K562 (cell line): ENCODE results near the gene MCTS1. TPM values are rescaled to one million over a fixed set of nuclear protein-coding genes. Genes with fewer than 3 reads are reported as not detected.

ENCODE experiments used
- ATF1 ChIP-seq, 2 experiments: fragments of 450-650 bp in 1 of 2; IDR thresholded peaks; 2 replicates each; pipeline ENCODE4 v1.6.1; 2016; ENCODE audit warnings: missing compliant biosample characterization in 1 of 2, missing genetic modification characterization in 1 of 2
- ATF7 ChIP-seq: fragments of 450-650 bp; IDR thresholded peaks from 2 replicates; pipeline ENCODE4 v1.7.1; 2014; ENCODE audit warnings: mild to moderate bottlenecking, moderate library complexity
- BCL6 ChIP-seq: fragments of 250-450 bp; sonication (Bioruptor Pico); IDR thresholded peaks from 2 replicates; pipeline ENCODE4 v1.4.0; 2020
- CAMTA2 ChIP-seq: fragments of 250-450 bp; sonication (Bioruptor Pico); conservative IDR thresholded peaks from 2 replicates; pipeline ENCODE4 v1.5.1; 2022
- KDM5B ChIP-seq: fragments of 200-600 bp; sonication (generic); IDR thresholded peaks from 2 replicates; pipeline ENCODE4 v1.6.1; 2012; ENCODE audit warnings: low read depth, mild to moderate bottlenecking, moderate library complexity, low read length, control low read depth, inconsistent platforms; ENCODE audit not compliant: insufficient replicate concordance
- NCOA6 ChIP-seq: fragments of 450-650 bp; IDR thresholded peaks from 2 replicates; pipeline ENCODE4 v1.6.1; 2017; ENCODE audit warnings: mild to moderate bottlenecking
- ZBTB8A ChIP-seq: fragments of 450-650 bp; IDR thresholded peaks from 2 replicates; pipeline ENCODE4 v1.6.1; 2018; ENCODE audit warnings: mild to moderate bottlenecking, moderate library complexity; ENCODE audit not compliant: partially characterized antibody
- polyA plus RNA-seq, 8 experiments: library from polyadenylated mRNA; depleted of rRNA in 4 of 8; stranded (reverse) in 5 of 8; unstranded in 3 of 8; fragments of >200 nt; fragmentation: Nextera tagmentation in 2 of 8; fragmentation: Illumina TruSeq in 1 of 8; extraction: Ambion mirVana in 2 of 8; extraction: Trizol in 1 of 8; gene quantifications; 2 replicates each; pipeline versions ENCODE4 v1.2.1 to v1.2.3, GENCODE V29; 2011 to 2014; ENCODE audit warnings: inconsistent platforms in 1 of 8, missing spikeins in 1 of 8
- total RNA-seq, 7 experiments: library from RNA; depleted of rRNA in 6 of 7; stranded (reverse); fragments of >200 nt in 6 of 7; fragmentation: Illumina TruSeq in 2 of 7; extraction: Trizol in 2 of 7; gene quantifications; 2 replicates each; pipeline versions ENCODE4 v1.2.1 to v1.2.3, GENCODE V29; 2011 to 2021; ENCODE audit warnings: low replicate concordance in 1 of 7
- TF ChIP-seq, protein P1 (sequence below), 2 experiments: fragments of 450-650 bp; formaldehyde crosslinking in 1 of 2; IDR thresholded peaks; 2 replicates each; pipeline versions ENCODE4 v1.4.0 to v1.6.1; 2014 to 2020; ENCODE audit warnings: mild to moderate bottlenecking in 2 of 2, borderline replicate concordance in 1 of 2, low read depth in 1 of 2
- TF ChIP-seq, protein P2 (sequence below), 2 experiments: fragments of 150-350 bp in 1 of 2; IDR thresholded peaks; 2 replicates each; pipeline ENCODE4 v1.6.1; 2012 to 2016; ENCODE audit warnings: low read depth in 2 of 2, low read length in 2 of 2, mild to moderate bottlenecking in 1 of 2, moderate library complexity in 1 of 2
- TF ChIP-seq, protein P3 (sequence below): fragments of 150-350 bp; IDR thresholded peaks from 2 replicates; pipeline ENCODE4 v1.6.1; 2014; ENCODE audit warnings: low read depth, mild to moderate bottlenecking, low read length, borderline replicate concordance

MCTS1 gene
- total and polyA plus RNA-seq, 9 of the 15 experiments (the other 6 are each of a cell fraction or from before 2014, with no cell fraction given), result 65.3 to 300 (median 152) TPM

DNA sequence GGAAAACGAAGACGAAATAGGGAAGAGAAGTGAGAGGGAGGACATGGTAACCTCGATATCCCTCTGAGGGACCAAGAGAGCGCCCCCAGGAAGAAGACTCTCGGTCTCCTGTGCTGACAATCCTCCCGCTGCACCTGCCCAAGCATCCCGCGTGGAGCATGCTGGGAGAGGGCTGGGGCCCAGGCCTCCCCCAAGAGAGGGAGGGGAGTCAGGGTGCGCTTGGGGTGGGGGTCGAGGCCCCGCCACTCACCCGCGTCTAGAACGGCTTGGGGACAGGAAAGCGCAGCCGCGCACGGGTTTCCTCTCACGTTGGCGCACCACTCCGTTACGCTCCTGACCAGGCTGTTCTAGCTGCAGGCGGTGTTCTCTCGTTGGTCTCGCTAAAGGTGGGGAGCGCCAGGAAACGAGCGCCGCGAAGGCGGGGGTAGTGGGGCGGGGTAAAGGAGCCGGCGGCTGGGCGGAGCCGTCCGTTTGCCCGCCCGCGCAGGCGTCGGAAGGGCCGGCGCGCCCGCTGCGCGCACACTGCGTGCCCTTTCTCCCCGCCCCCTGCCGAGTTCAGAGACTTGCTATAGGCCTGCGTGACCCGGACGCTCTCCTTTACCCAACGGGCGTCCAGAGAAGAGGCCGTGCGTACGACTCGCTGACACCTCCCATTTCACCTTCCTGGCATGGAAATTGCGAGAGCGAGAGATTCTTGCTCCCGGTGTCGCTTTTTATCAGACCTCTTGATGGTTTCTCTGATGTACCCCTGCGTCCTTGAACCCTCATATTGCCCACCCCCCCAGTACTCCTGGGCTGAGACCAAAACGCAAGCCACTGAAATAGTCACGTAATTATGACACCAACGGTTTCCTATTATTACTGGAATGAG is 26.0 kb downstream of the MCTS1 start, which contains the start of gene C1GALT1C1 (continued):
- TF ChIP-seq ATF7 (peak; percentile 66; the same call in 1 of the 2 replicates), ZBTB8A (no peak), ATF1 (CRISPR knock-in tag; IDR thresholded peaks at IDR 0.05) (no peak; the same call in 1 of the 2 replicates), ATF1 (tag; IDR thresholded peaks at IDR 0.05) (peak; percentile 83), CAMTA2 (CRISPR knock-in tag) (no peak), BCL6 (CRISPR knock-in tag) (no peak), KDM5B (no peak), NCOA6 (peak; percentile 62; the same call in 1 of the 2 replicates)
- TF ChIP-seq, protein P1, sequence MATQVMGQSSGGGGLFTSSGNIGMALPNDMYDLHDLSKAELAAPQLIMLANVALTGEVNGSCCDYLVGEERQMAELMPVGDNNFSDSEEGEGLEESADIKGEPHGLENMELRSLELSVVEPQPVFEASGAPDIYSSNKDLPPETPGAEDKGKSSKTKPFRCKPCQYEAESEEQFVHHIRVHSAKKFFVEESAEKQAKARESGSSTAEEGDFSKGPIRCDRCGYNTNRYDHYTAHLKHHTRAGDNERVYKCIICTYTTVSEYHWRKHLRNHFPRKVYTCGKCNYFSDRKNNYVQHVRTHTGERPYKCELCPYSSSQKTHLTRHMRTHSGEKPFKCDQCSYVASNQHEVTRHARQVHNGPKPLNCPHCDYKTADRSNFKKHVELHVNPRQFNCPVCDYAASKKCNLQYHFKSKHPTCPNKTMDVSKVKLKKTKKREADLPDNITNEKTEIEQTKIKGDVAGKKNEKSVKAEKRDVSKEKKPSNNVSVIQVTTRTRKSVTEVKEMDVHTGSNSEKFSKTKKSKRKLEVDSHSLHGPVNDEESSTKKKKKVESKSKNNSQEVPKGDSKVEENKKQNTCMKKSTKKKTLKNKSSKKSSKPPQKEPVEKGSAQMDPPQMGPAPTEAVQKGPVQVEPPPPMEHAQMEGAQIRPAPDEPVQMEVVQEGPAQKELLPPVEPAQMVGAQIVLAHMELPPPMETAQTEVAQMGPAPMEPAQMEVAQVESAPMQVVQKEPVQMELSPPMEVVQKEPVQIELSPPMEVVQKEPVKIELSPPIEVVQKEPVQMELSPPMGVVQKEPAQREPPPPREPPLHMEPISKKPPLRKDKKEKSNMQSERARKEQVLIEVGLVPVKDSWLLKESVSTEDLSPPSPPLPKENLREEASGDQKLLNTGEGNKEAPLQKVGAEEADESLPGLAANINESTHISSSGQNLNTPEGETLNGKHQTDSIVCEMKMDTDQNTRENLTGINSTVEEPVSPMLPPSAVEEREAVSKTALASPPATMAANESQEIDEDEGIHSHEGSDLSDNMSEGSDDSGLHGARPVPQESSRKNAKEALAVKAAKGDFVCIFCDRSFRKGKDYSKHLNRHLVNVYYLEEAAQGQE (IDR thresholded peaks at IDR 0.05; ENCODE audit: borderline replicate concordance), result peak; percentile 34; the same call in 1 of the 2 replicates
- TF ChIP-seq, protein P1 (CRISPR knock-in tag; IDR thresholded peaks at IDR 0.05; ENCODE audit: low read depth), result no peak
- TF ChIP-seq, protein P2, sequence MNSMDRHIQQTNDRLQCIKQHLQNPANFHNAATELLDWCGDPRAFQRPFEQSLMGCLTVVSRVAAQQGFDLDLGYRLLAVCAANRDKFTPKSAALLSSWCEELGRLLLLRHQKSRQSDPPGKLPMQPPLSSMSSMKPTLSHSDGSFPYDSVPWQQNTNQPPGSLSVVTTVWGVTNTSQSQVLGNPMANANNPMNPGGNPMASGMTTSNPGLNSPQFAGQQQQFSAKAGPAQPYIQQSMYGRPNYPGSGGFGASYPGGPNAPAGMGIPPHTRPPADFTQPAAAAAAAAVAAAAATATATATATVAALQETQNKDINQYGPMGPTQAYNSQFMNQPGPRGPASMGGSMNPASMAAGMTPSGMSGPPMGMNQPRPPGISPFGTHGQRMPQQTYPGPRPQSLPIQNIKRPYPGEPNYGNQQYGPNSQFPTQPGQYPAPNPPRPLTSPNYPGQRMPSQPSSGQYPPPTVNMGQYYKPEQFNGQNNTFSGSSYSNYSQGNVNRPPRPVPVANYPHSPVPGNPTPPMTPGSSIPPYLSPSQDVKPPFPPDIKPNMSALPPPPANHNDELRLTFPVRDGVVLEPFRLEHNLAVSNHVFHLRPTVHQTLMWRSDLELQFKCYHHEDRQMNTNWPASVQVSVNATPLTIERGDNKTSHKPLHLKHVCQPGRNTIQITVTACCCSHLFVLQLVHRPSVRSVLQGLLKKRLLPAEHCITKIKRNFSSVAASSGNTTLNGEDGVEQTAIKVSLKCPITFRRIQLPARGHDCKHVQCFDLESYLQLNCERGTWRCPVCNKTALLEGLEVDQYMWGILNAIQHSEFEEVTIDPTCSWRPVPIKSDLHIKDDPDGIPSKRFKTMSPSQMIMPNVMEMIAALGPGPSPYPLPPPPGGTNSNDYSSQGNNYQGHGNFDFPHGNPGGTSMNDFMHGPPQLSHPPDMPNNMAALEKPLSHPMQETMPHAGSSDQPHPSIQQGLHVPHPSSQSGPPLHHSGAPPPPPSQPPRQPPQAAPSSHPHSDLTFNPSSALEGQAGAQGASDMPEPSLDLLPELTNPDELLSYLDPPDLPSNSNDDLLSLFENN (IDR thresholded peaks at IDR 0.05; ENCODE audit: low read depth in 2 of 2, low read length in 2 of 2), result no peak
- TF ChIP-seq, protein P3, sequence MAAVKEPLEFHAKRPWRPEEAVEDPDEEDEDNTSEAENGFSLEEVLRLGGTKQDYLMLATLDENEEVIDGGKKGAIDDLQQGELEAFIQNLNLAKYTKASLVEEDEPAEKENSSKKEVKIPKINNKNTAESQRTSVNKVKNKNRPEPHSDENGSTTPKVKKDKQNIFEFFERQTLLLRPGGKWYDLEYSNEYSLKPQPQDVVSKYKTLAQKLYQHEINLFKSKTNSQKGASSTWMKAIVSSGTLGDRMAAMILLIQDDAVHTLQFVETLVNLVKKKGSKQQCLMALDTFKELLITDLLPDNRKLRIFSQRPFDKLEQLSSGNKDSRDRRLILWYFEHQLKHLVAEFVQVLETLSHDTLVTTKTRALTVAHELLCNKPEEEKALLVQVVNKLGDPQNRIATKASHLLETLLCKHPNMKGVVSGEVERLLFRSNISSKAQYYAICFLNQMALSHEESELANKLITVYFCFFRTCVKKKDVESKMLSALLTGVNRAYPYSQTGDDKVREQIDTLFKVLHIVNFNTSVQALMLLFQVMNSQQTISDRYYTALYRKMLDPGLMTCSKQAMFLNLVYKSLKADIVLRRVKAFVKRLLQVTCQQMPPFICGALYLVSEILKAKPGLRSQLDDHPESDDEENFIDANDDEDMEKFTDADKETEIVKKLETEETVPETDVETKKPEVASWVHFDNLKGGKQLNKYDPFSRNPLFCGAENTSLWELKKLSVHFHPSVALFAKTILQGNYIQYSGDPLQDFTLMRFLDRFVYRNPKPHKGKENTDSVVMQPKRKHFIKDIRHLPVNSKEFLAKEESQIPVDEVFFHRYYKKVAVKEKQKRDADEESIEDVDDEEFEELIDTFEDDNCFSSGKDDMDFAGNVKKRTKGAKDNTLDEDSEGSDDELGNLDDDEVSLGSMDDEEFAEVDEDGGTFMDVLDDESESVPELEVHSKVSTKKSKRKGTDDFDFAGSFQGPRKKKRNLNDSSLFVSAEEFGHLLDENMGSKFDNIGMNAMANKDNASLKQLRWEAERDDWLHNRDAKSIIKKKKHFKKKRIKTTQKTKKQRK, result no peak
